Keratinocyte (primary cell): ENCODE measurements around the gene GALT.

Experiments
- CTCF ChIP-seq, 3 experiments: IDR thresholded peaks in 1 of 3; conservative IDR thresholded peaks in 1 of 3; optimal IDR thresholded peaks in 1 of 3; 2 replicates in 2 of 3; 3 replicates in 1 of 3; pipeline versions ENCODE3 to v1.5.1; 2011; ENCODE audit warnings: low read length in 3 of 3, mild to moderate bottlenecking in 3 of 3, moderate library complexity in 2 of 3, control low read depth in 1 of 3, inconsistent platforms in 1 of 3; ENCODE audit not compliant: insufficient read depth in 2 of 3; ENCODE audit errors: extremely low read depth in 1 of 3
- EZH2 ChIP-seq: IDR thresholded peaks from one replicate; pipeline ENCODE4 v1.6.1; 2012; ENCODE audit warnings: inconsistent platforms, mild to moderate bottlenecking, low read length, moderate library complexity

- TF ChIP-seq CTCF (optimal IDR thresholded peaks at IDR 0.05 in 1 of 3, IDR thresholded peaks at IDR 0.05 in 1 of 3, conservative IDR thresholded peaks at IDR 0.05 in 1 of 3; ENCODE audit: extremely low read depth in 1 of 3, insufficient read depth in 2 of 3, low read length in 3 of 3) = no peak
- no peak for TF ChIP-seq EZH2
These were observed 34.4 kb upstream of the GALT start, which contains the start of gene RPP25L for GRCh38 chr9:34611811-34612787.
